Stomach (tissue), 9 donors: Measurements from ENCODE around the gene TRIM17. TPM values are rescaled to one million over a fixed set of nuclear protein-coding genes. Genes with fewer than 3 reads are reported as not detected.

ENCODE experiments used
- DNase-seq, 2 donors: peaks; one replicate each; pipeline versions ENCODE4 v3.0.0 to v3.0.0-alpha.2; 2013 to 2019
- H3K27ac ChIP-seq, 5 donors: fragments of 200-600 bp in 4 of 5; sonication (generic) in 4 of 5; one replicate each; pipeline ENCODE4 v1.5.1; 2013 to 2019; ENCODE audit warnings: mild to moderate bottlenecking in 1 of 5, moderate library complexity in 1 of 5
- H3K27me3 ChIP-seq, 3 donors: fragments of 200-600 bp; sonication (generic); one replicate each; pipeline ENCODE4 v1.5.1; 2017 to 2019; ENCODE audit warnings: mixed run types in 1 of 3
- H3K36me3 ChIP-seq, 4 donors: fragments of 200-600 bp; sonication (generic); 1 replicate in 3 of 4; 2 replicates in 1 of 4; pipeline ENCODE4 v1.5.1; 2016 to 2019
- H3K4me1 ChIP-seq, 4 donors: fragments of 200-600 bp; sonication (generic); one replicate each; pipeline ENCODE4 v1.5.1; 2016 to 2019
- H3K4me3 ChIP-seq, 4 donors: fragments of 200-600 bp; sonication (generic) in 3 of 4; one replicate each; pipeline ENCODE4 v1.5.1; 2016 to 2019; ENCODE audit warnings: mild to moderate bottlenecking in 1 of 4
- H3K9me3 ChIP-seq, 4 donors: fragments of 200-600 bp; sonication (generic); one replicate each; pipeline ENCODE4 v1.5.1; 2016 to 2019
- EP300 ChIP-seq: sonication (generic); formaldehyde crosslinking; IDR thresholded peaks from one replicate; pipeline ENCODE4 v1.6.1; 2017; ENCODE audit warnings: antibody characterized with exemption
- POLR2A ChIP-seq, 4 donors: fragments of 450-650 bp; IDR thresholded peaks; one replicate each; pipeline ENCODE4 v1.6.1; 2016; ENCODE audit warnings: antibody characterized with exemption in 4 of 4, control low read depth in 2 of 4, mild to moderate bottlenecking in 1 of 4, moderate library complexity in 1 of 4
- POLR2AphosphoS5 ChIP-seq, 3 donors: sonication (generic); formaldehyde crosslinking; IDR thresholded peaks; one replicate each; pipeline ENCODE4 v1.6.1; 2016; ENCODE audit warnings: antibody characterized with exemption in 3 of 3
- WGBS, 5 donors: extraction: QIAGEN DNeasy Blood & Tissue Kit in 3 of 5; methylation state at CpG; one replicate each; pipeline versions ENCODE4 v1.1.5 to v1.1.7; 2013 to 2018; 5-methylcytosine and 5-hydroxymethylcytosine counted together
- intact Hi-C: fragments of 100-400 bp; cut with DNase I; formaldehyde crosslinking; loops from one replicate; pipeline ENCODE4 v1.15.1; 2023; ENCODE audit warnings: low total_unique reads
- polyA plus RNA-seq, 3 donors: library from polyadenylated mRNA; stranded (reverse); fragments of 200-250 nt; gene quantifications; one replicate each; pipeline ENCODE4 v1.2.3, GENCODE V29; 2013
- total RNA-seq, 5 donors: library from RNA; depleted of rRNA; stranded (reverse); fragments of >200 nt; gene quantifications; one replicate each; pipeline versions ENCODE4 v1.1.0 to v1.2.3, GENCODE V29; 2014 to 2016
- TF ChIP-seq, protein P1 (sequence below), 7 experiments: fragments of 450-650 bp in 4 of 7; fragments of 200-600 bp in 3 of 7; sonication (generic) in 3 of 7; IDR thresholded peaks; one replicate each; pipeline ENCODE4 v1.5.1; 2016 to 2019; ENCODE audit warnings: antibody characterized with exemption in 7 of 7, control low read depth in 2 of 7, mild to moderate bottlenecking in 1 of 7
- donor health status: healthy with polysubstance abuse.
- donor health status: Bipolar disorder and iron deficiency.
- donor health status: healthy.

Gene TRIM17
- total and polyA plus RNA-seq, 8 donors: 1.2 to 6.2 (median 1.8) TPM; not detected in 3

DNA sequence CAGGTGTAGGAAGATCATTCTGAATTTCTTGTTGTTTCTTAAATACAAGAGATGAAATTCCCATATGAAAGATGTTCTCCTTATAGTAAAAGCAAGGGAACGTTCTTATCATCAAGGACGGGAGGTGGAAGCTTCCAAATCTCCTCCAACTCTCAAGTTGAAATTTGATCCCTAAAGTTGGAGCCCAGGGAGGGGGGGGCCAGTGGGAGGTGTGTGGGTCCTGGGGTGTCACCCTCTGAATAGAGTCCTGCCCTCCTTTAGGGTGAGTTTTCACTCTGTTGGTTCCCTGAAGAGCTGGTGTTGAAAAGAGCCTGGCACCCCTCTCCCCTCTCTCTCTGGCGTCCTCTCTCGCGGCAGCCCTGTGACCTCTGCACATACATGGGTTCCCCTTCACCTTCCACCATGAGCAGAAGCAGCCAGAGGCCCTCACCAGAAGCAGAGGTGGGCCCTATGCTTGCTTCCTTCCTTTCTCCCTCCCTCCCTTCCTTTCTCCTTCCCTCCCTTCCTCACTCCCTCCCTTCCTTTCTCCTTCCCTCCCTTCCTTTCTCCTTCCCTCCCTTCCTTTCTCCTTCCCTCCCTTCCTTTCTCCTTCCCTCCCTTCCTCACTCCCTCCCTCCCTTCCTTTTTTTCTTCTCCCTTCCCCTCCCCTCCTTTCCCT lies 10.0 kb upstream of the TRIM17 start:
- Histone ChIP-seq H3K36me3 (no peaks in the 10 kb centered on the region), H3K27ac (no peak overlapping the region), H3K9me3 (no peaks in the 10 kb centered on the region), H3K4me3 (no peak overlapping the region), H3K27me3 (peaks cover 0 to 49% (median 5%) of the 10 kb centered on the region in 3 donors), H3K4me1 (no peaks in the 10 kb centered on the region)
- 48 to 60% (median 56%) methylated on average over 5 of the region's 5 CpGs for WGBS, 5 donors
- intact Hi-C loops: no loop called here
- no peak for DNase-seq
- no peak for TF ChIP-seq POLR2A (IDR thresholded peaks at IDR 0.05)
- no peak for TF ChIP-seq POLR2AphosphoS5 (IDR thresholded peaks at IDR 0.05)
- TF ChIP-seq, protein P1, sequence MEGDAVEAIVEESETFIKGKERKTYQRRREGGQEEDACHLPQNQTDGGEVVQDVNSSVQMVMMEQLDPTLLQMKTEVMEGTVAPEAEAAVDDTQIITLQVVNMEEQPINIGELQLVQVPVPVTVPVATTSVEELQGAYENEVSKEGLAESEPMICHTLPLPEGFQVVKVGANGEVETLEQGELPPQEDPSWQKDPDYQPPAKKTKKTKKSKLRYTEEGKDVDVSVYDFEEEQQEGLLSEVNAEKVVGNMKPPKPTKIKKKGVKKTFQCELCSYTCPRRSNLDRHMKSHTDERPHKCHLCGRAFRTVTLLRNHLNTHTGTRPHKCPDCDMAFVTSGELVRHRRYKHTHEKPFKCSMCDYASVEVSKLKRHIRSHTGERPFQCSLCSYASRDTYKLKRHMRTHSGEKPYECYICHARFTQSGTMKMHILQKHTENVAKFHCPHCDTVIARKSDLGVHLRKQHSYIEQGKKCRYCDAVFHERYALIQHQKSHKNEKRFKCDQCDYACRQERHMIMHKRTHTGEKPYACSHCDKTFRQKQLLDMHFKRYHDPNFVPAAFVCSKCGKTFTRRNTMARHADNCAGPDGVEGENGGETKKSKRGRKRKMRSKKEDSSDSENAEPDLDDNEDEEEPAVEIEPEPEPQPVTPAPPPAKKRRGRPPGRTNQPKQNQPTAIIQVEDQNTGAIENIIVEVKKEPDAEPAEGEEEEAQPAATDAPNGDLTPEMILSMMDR (IDR thresholded peaks at IDR 0.05): no peak
- TF ChIP-seq EP300: no peak

DNA sequence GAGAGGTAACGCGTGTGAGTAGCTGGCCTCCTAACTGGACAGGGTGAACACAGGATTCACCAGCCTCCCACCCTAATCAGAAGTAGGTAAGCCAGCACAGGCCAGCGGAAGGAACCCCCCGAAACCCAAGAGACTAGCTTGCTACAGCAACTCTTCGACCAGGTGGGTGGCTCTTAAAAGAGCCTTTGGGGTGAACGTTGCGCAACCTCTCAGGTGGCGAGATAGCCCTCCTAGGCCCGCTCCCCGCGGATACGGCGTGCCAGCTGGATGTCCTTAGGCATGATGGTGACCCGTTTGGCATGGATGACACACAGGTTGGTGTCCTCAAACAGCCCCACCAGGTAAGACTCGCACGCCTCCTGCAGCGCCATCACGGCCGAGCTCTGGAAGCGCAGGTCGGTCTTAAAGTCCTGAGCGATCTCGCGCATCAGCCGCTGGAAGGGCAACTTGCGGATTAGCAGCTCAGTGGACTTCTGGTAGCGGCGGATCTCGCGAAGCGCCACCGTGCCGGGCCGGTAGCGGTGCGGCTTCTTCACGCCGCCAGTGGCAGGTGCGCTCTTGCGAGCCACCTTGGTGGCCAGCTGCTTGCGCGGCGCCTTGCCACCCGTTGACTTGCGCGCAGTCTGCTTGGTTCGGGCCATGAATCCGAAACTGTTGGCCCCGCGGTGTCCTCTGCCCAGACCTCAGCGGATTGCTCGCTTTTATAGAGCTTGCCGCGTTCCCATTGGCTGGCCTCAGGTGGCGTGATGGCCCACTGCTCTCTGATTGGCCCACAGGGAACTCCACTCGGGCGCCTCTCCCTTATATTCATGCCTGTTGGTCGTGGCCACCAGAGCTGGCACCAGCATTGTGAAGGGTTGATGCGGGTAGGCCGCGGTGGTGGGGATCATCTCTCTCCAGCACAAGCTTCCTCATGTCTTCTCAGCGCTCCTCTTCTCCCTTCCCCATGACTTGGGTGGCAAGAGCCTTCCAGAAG lies 8.3 kb upstream of the TRIM17 start:
- H3K27me3 ChIP-seq: peaks cover 0 to 42% (median 5%) of the 10 kb centered on the region in 3 donors
- no peak overlapping the region for H3K4me3 ChIP-seq
- no peaks in the 10 kb centered on the region for H3K4me1 ChIP-seq
- TF ChIP-seq, protein P1 (IDR thresholded peaks at IDR 0.05): no peak
- TF ChIP-seq POLR2A (IDR thresholded peaks at IDR 0.05) (no peak), EP300 (no peak), POLR2AphosphoS5 (IDR thresholded peaks at IDR 0.05) (no peak)
- no peaks in the 10 kb centered on the region for H3K36me3 ChIP-seq
- H3K9me3 ChIP-seq: no peaks in the 10 kb centered on the region
- H3K27ac ChIP-seq: no peak overlapping the region
- 97 to 98% (median 97%) methylated on average over 46 to 62 of the region's 62 CpGs for whole genome bisulfite sequencing, 5 donors
- intact Hi-C loops: no loop called here
- no peak for DNase-seq

- Histone ChIP-seq H3K27me3 (peaks cover 0 to 39% (median 1%) of the 10 kb centered on the region in 3 donors), H3K4me1 (no peaks in the 10 kb centered on the region), H3K27ac (no peak overlapping the region), H3K4me3 (no peak overlapping the region), H3K36me3 (no peaks in the 10 kb centered on the region), H3K9me3 (no peaks in the 10 kb centered on the region)
- DNase-seq: no peak
- intact Hi-C loops: no loop called here
- TF ChIP-seq, protein P1 (IDR thresholded peaks at IDR 0.05): no peak
- TF ChIP-seq POLR2A (IDR thresholded peaks at IDR 0.05) (no peak), POLR2AphosphoS5 (IDR thresholded peaks at IDR 0.05) (no peak), EP300 (no peak)
- 59 to 77% (median 76%) methylated on average over 7 of the region's 7 CpGs for WGBS, 5 donors
These were observed 6.9 kb upstream of the TRIM17 start for GRCh38 chr1:228423404-228424053.
